SJCRH30 (cell line): ENCODE results near the gene LRRC3B. TPM values are rescaled to one million over a fixed set of nuclear protein-coding genes. Genes with fewer than 3 reads are reported as not detected.

Experiments used
- DNase-seq, 2 experiments: peaks; one replicate each; pipeline ENCODE4 v3.0.0-alpha.2; 2015 to 2020
- H3K27ac ChIP-seq: fragments of 250-450 bp; sonication (Bioruptor Pico); 2 replicates; pipeline ENCODE4 v1.5.1; 2020; ENCODE audit warnings: mild to moderate bottlenecking, moderate library complexity
- H3K27me3 ChIP-seq: fragments of 250-450 bp; sonication (Bioruptor Pico); 2 replicates; pipeline ENCODE4 v1.5.1; 2020; ENCODE audit warnings: mild to moderate bottlenecking, moderate library complexity
- H3K36me3 ChIP-seq: fragments of 250-450 bp; sonication (Bioruptor Pico); 2 replicates; pipeline ENCODE4 v1.5.1; 2020; ENCODE audit warnings: mild to moderate bottlenecking, moderate library complexity
- H3K4me1 ChIP-seq: fragments of 250-450 bp; sonication (Bioruptor Pico); 2 replicates; pipeline ENCODE4 v1.5.1; 2020; ENCODE audit warnings: mild to moderate bottlenecking, moderate library complexity
- H3K4me3 ChIP-seq: fragments of 250-450 bp; sonication (Bioruptor Pico); 2 replicates; pipeline ENCODE4 v1.5.1; 2020; ENCODE audit warnings: mild to moderate bottlenecking, moderate library complexity
- H3K9me3 ChIP-seq: fragments of 250-450 bp; sonication (Bioruptor Pico); replicated peaks from 2 replicates; pipeline ENCODE4 v1.5.1; 2020; ENCODE audit warnings: mild to moderate bottlenecking, moderate library complexity
- total RNA-seq: library from RNA; depleted of rRNA; stranded (reverse); fragments of >200 nt; shearing (Covaris generic); gene quantifications from 2 replicates; pipeline ENCODE4 v1.2.3, GENCODE V29; 2014

The LRRC3B gene
- total RNA-seq, 1 experiment from 2014 or later, result not detected

DNA sequence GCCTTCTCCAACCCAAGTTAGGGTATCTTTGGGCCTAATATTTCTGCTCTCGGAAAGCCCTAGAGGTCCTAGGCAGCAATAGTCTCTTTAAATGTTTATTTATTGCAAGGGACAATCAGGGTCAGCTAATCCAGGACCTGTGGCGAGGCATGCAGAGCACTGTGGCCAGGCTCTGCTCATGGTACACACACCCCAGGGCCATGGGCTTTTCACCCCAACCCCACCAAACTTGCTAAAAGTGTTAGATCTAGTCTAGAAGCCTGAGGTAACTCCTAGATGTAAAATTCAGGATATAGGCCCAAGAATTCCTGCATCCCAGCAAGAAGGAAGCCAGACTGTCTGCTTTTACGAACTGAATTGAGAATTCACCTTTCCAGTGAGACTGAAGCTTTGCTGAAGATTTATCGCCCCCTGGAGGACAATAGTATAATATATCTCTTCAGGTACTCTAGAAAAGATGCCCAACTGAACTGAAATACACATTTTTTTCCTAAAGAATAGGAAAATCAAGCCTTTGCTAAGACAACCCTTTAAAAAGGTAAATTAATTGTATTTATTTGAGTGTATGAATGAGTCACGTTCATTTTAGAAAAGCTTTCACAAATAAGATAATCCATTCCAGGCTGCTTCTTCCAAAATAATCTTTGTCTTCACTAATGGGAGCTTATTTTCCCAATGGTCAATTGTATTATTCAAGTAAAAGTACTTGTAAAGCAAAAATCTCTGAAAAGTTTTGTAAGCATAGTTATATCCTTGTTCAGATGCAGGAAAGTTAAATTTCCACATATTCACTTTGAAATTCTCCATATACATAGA lies 89.8 kb downstream of the LRRC3B start:
- H3K4me3 ChIP-seq, result no peak overlapping the region
- H3K27me3 ChIP-seq, result no peaks in the 10 kb centered on the region
- no peaks in the 10 kb centered on the region for H3K36me3 ChIP-seq
- no peak overlapping the region for H3K27ac ChIP-seq
- H3K9me3 ChIP-seq, result no peaks in the 10 kb centered on the region; the same call in 1 of the 2 replicates
- peak; percentile 6 to 77 for DNase-seq
- no peaks in the 10 kb centered on the region for H3K4me1 ChIP-seq

DNA sequence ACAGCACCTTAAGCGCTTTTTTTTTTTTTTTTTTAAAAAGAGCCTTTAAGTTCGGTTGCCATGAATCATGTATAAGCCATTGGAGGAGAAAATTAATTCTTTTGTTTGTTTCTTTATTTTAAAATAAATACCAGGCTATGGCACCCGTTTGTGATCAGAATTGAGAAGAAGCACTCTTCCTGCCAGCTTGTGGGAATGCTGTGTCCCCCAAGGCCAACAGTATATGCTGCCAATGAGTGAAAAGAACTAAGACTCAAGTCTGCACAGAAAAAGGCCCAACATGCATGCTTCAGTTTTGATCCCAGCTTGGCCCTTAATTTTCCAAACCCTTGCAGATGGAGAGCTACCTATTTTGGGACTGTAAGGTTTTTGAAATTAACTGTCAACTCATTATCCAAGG lies 90.5 kb downstream of the LRRC3B start:
- DNase-seq, result no peak
- no peaks in the 10 kb centered on the region for H3K4me1 ChIP-seq
- no peak overlapping the region for H3K27ac ChIP-seq
- H3K36me3 ChIP-seq, result no peaks in the 10 kb centered on the region
- no peak overlapping the region for H3K4me3 ChIP-seq
- H3K27me3 ChIP-seq, result no peaks in the 10 kb centered on the region
- H3K9me3 ChIP-seq, result no peaks in the 10 kb centered on the region; the same call in 1 of the 2 replicates

DNA sequence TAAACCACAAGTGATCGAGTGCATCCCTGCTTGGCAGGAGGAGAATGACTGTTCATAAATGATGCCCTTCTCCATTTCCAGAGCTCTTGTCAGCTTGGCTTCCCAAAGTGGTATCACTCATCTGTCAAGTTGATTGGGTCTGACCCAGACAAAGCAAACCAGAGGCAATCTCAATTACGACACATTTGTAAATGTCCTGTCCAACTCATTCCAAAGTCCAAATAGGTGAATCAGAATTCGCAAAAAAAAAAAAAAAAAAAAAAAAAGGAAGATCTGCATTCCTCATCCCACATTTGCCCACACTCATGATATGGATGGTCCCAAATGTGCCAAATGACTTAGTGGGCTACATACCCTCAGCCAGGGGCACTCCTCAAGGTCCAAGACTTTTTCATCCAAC lies 91.9 kb downstream of the LRRC3B start:
- no peak for DNase-seq
- Histone ChIP-seq H3K27ac (no peak overlapping the region), H3K4me3 (no peak overlapping the region), H3K4me1 (no peaks in the 10 kb centered on the region), H3K9me3 (no peaks in the 10 kb centered on the region; the same call in 1 of the 2 replicates), H3K36me3 (no peaks in the 10 kb centered on the region), H3K27me3 (no peaks in the 10 kb centered on the region)

DNA sequence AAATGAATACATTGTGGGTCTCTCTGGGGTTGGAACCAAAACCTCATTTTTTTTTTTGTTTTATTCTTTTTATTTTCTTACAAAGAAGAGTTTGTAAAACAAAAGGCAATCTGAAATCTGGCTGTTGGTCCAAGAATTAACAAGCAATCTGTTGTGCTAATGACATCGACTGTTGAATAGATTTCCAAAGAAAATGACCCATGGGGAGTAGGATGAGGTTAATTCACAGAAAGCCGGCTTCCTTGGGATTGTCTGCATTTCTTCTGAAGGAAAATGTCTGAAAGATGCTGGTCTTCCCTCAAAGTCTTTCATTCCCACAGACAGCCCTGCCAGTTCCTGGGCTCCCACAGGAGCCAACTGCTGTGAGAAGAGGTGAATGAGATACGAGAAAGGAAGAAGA lies 92.9 kb downstream of the LRRC3B start:
- Histone ChIP-seq H3K27me3 (no peaks in the 10 kb centered on the region), H3K36me3 (no peaks in the 10 kb centered on the region), H3K27ac (no peak overlapping the region), H3K9me3 (no peaks in the 10 kb centered on the region; the same call in 1 of the 2 replicates), H3K4me3 (no peak overlapping the region), H3K4me1 (no peaks in the 10 kb centered on the region)
- DNase-seq, result no peak

DNA sequence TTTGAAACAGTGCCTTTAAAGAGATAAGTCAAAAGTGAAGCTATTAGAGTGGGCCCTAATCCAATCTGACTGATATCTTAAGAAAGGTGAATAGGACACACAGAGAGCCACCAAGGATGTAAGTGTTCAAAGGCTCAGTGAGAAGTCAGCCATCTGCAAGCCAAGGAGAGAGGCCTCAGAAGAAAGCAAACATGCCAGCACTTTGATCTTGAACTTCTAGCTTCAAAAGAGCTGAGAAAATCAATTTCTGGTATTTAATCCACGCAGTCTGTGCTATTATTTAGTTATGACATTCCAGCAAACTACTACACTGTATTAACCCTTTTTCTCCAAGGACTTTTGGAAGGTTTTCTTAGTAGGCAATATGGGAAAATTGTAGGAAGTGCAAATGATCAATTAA lies 95.7 kb downstream of the LRRC3B start:
- Histone ChIP-seq H3K4me3 (no peak overlapping the region), H3K27me3 (0 out of 2 replicates have a peak, but pooled peaks cover 6% of the 10 kb centered on the region), H3K9me3 (no peaks in the 10 kb centered on the region), H3K27ac (no peak overlapping the region), H3K4me1 (no peaks in the 10 kb centered on the region; the same call in 1 of the 2 replicates), H3K36me3 (no peaks in the 10 kb centered on the region)
- DNase-seq, result no peak

DNA sequence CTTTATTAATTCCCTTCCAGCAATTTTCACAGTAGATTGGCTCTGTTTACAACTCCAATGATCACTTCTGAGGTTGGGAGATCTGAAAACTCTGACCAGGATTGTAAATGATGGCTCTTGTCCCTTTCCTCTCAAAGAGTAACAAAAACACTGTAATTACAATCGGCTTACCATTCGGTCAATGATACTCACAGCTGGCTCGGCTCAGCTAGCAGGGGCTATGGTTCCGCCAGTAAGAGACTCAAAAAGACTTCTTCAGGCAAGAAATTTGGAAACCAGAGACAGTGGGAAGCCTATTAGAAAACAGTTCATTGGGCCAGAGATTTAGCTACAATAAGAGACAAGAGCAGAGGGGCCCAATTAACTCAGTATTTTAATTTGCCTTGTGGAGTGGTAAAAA lies 96.6 kb downstream of the LRRC3B start:
- no peak for DNase-seq
- H3K4me3 ChIP-seq, result no peak overlapping the region
- H3K27ac ChIP-seq, result no peak overlapping the region
- H3K9me3 ChIP-seq, result no peaks in the 10 kb centered on the region
- no peaks in the 10 kb centered on the region for H3K36me3 ChIP-seq
- H3K27me3 ChIP-seq, result 0 out of 2 replicates have a peak, but pooled peaks cover 6% of the 10 kb centered on the region
- no peaks in the 10 kb centered on the region; the same call in 1 of the 2 replicates for H3K4me1 ChIP-seq

DNA sequence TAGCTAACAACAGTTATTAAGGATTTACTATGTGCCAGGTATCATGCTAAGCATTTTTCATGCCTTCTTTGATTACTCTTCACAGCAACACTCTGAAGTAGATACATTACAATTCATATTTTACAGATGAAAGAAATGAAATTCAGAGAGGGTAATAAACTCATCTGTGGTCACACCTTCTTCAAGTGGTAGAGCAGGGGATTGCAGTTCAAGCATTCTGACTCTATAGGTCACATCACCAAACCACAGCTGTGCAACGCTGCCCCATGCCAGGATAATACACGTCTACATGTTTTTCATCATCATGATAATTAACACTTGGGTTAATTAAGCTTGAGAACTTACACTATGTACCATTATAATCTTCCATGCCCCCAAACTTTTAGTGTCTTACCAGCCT lies 98.5 kb downstream of the LRRC3B start:
- Histone ChIP-seq H3K36me3 (no peaks in the 10 kb centered on the region), H3K4me1 (no peaks in the 10 kb centered on the region; the same call in 1 of the 2 replicates), H3K9me3 (no peaks in the 10 kb centered on the region), H3K27ac (no peak overlapping the region), H3K4me3 (no peak overlapping the region), H3K27me3 (0 out of 2 replicates have a peak, but pooled peaks cover 6% of the 10 kb centered on the region)
- no peak for DNase-seq

DNA sequence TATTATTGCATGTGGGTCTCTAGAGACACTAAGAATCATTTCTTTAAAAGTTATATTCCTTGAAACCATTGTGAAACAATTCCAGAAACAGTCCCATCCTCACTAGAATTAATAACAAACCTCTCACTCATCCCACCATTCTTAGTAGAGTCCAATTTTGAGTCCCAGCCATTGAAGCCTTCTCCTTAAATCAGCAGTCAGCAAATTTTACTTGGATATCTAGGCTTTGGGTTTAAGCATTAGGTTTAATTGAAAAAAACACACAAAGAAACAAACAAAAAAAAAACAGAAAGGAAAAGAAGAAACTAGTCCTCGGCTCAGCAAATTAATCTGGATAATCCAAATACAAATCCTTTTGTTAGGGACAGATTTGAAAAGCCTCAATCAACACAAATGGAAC lies 109.3 kb downstream of the LRRC3B start:
- Histone ChIP-seq H3K9me3 (no peaks in the 10 kb centered on the region), H3K27ac (no peak overlapping the region), H3K36me3 (no peaks in the 10 kb centered on the region), H3K4me3 (no peak overlapping the region), H3K27me3 (no peaks in the 10 kb centered on the region), H3K4me1 (no peaks in the 10 kb centered on the region)
- DNase-seq, result no peak

DNA sequence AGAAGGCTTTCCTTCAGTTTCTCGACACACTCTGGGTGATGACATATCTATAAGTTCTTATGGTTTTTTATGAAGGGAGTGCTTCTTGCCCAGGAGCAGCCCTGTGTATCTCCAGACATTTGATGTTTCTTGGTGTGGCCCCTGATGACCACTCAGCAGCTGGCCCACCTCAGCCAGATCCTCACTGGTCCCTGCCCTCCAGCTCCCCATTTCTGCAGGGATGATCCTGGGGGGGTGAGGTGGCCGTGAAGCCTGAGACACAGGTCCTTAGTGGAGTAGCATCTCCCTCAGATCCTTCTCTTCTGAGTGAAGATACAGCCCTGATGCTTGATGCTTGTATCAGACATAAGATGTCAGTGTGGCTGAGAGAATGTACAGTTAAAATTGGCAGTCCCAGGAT lies 127.7 kb downstream of the LRRC3B start:
- Histone ChIP-seq H3K27me3 (no peaks in the 10 kb centered on the region), H3K4me1 (no peaks in the 10 kb centered on the region), H3K36me3 (no peaks in the 10 kb centered on the region), H3K27ac (no peak overlapping the region), H3K4me3 (no peak overlapping the region), H3K9me3 (no peaks in the 10 kb centered on the region)
- no peak for DNase-seq

DNA sequence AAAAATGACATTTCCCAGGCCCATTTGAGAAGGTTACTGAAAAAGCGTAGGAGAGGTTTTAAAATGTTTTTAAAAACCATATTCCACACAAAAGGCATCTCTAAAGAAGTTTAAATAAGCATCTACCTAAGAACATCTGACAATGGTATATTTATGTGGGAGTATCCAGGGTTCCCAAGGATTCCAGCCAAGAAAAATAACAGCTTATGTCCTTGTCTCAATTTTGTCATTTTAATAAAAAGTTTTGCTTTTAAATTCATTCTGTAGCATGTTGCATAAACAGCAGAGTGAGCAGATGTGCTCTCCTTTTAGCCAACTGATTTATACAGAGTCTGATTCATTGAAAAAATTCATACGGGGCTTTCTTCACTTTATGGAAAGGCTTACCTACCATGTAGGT lies 129.9 kb downstream of the LRRC3B start:
- Histone ChIP-seq H3K36me3 (no peaks in the 10 kb centered on the region), H3K27ac (no peak overlapping the region), H3K9me3 (no peaks in the 10 kb centered on the region), H3K4me3 (no peak overlapping the region), H3K4me1 (no peaks in the 10 kb centered on the region), H3K27me3 (no peaks in the 10 kb centered on the region)
- DNase-seq, result no peak

DNA sequence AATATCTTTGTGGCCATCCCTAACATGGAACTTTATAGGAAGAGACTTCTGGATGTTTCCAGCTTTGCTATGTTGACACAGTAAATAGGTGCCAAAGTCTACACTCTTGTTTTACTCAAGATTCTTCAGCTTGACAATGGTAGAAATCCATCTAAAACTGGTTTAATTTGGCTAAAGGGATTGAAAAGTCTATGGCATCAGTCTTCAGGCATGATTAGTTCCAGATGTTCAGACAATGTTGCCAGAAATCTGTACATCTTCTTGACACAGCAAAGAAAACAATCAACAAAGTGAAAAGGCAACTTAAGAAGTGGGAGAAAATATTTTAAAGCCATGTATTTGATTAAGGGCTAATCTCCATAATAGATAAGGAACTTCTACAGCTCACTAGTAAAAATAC lies 130.5 kb downstream of the LRRC3B start:
- Histone ChIP-seq H3K4me1 (no peaks in the 10 kb centered on the region), H3K4me3 (no peak overlapping the region), H3K36me3 (no peaks in the 10 kb centered on the region), H3K27ac (no peak overlapping the region), H3K27me3 (no peaks in the 10 kb centered on the region), H3K9me3 (no peaks in the 10 kb centered on the region)
- DNase-seq, result no peak

DNA sequence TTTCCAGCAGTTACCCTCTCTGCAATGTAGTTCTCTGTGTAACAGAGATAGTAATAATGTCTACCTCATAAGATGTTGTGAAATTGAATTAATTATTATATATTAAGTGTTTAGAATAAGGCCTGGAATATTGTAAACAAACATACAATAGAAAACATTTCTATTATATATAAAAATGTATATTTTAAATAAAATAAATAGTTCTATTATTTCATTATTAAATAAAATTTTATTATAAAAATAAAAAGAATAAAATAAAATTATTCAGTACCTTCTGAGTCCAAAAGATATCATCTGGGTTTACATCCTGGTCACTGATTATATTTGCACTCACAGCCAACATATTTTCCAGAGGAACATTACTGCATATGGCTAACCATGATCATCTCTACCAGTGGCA lies 135.4 kb downstream of the LRRC3B start:
- DNase-seq, result no peak
- no peaks in the 10 kb centered on the region for H3K4me1 ChIP-seq
- H3K4me3 ChIP-seq, result no peak overlapping the region
- no peaks in the 10 kb centered on the region for H3K9me3 ChIP-seq
- H3K36me3 ChIP-seq, result no peaks in the 10 kb centered on the region
- no peaks in the 10 kb centered on the region for H3K27me3 ChIP-seq
- H3K27ac ChIP-seq, result no peak overlapping the region
